Measurements from ENCODE around the gene CHD9.
"Not testable (repeated sequence)": the region's sequence is repeated elsewhere in the genome, so short reads cannot be mapped to it uniquely, and the experiment has no call there.

Gene CHD9

GRCh38 chr16:53320992-53321391 is 266.2 kb downstream of the CHD9 start:
- TF ChIP-seq MAX (IDR thresholded peaks at IDR 0.05; ENCODE audit: low read depth, low read length) (no peak), CTCF (IDR thresholded peaks at IDR 0.05; ENCODE audit: low read depth, low read length) (no peak), POLR2A (IDR thresholded peaks at IDR 0.05; ENCODE audit: extremely low read depth, insufficient read length) (no peak), MYC (IDR thresholded peaks at IDR 0.05; ENCODE audit: low read depth, low read length) (no peak)
- no peak for DNase-seq (ENCODE audit: low read depth)
- H3K4me3 ChIP-seq (ENCODE audit: low read depth, low read length), result no peak overlapping the region

- H3K4me3 ChIP-seq (ENCODE audit: low read depth, low read length), result no peak overlapping the region
- TF ChIP-seq POLR2A (IDR thresholded peaks at IDR 0.05; ENCODE audit: extremely low read depth, insufficient read length) (no peak), CTCF (IDR thresholded peaks at IDR 0.05; ENCODE audit: low read depth, low read length) (no peak), MAX (IDR thresholded peaks at IDR 0.05; ENCODE audit: low read depth, low read length) (no peak), MYC (IDR thresholded peaks at IDR 0.05; ENCODE audit: low read depth, low read length) (no peak)
- DNase-seq (ENCODE audit: low read depth), result peak; percentile 30
Observed at GRCh38 chr16:53323924-53324323, 269.1 kb downstream of the CHD9 start.

GRCh38 chr16:53330991-53331390 is 276.2 kb downstream of the CHD9 start:
- H3K4me3 ChIP-seq (ENCODE audit: low read depth, low read length); DNase-seq (ENCODE audit: low read depth): not testable (repeated sequence)

- no peak for DNase-seq (ENCODE audit: low read depth)
- no peak overlapping the region for H3K4me3 ChIP-seq (ENCODE audit: low read depth, low read length)
- TF ChIP-seq MAX (IDR thresholded peaks at IDR 0.05; ENCODE audit: low read depth, low read length) (no peak), POLR2A (IDR thresholded peaks at IDR 0.05; ENCODE audit: extremely low read depth, insufficient read length) (no peak)
Observed at GRCh38 chr16:53334581-53334980, 279.8 kb downstream of the CHD9 start.

GRCh38 chr16:53337294-53337693 is 282.5 kb downstream of the CHD9 start:
- DNase-seq (ENCODE audit: low read depth), result no peak
- TF ChIP-seq POLR2A (IDR thresholded peaks at IDR 0.05; ENCODE audit: extremely low read depth, insufficient read length) (no peak), MAX (IDR thresholded peaks at IDR 0.05; ENCODE audit: low read depth, low read length) (no peak), MYC (IDR thresholded peaks at IDR 0.05; ENCODE audit: low read depth, low read length) (no peak), CTCF (IDR thresholded peaks at IDR 0.05; ENCODE audit: low read depth, low read length) (no peak)
- no peak overlapping the region for H3K4me3 ChIP-seq (ENCODE audit: low read depth, low read length)

GRCh38 chr16:53341792-53342191 is 287.0 kb downstream of the CHD9 start:
- DNase-seq (ENCODE audit: low read depth), result no peak

More at GRCh38 chr16:53341792-53342191, 287.0 kb downstream of the CHD9 start:
- no peak overlapping the region for H3K4me3 ChIP-seq (ENCODE audit: low read depth, low read length)
- TF ChIP-seq MAX (IDR thresholded peaks at IDR 0.05; ENCODE audit: low read depth, low read length) (no peak), MYC (IDR thresholded peaks at IDR 0.05; ENCODE audit: low read depth, low read length) (no peak), POLR2A (IDR thresholded peaks at IDR 0.05; ENCODE audit: extremely low read depth, insufficient read length) (no peak), CTCF (IDR thresholded peaks at IDR 0.05; ENCODE audit: low read depth, low read length) (no peak)
